K562 (cell line): ENCODE data around the gene HOXD13. TPM values are rescaled to one million over a fixed set of nuclear protein-coding genes. Genes with fewer than 3 reads are reported as not detected.

Experiments
- ATAC-seq: fragments of 200-7000 bp; cut with Tn5 transposase; 3 replicates; pipeline ENCODE4 v1.9.1; 2020; ENCODE audit warnings: moderate library complexity
- BruUV-seq: library from RNA; stranded (reverse); fragments of 400-500 nt; replicated peaks from 2 replicates; lab custom pipeline; 2021; lab: Mats Ljungman, UMichigan
- CTCF ChIA-PET: fragments of 300-600 bp; formaldehyde crosslinking; extraction: SDS; loops from one replicate; lab custom pipeline; 2021; ENCODE audit warnings: low intra/inter-chr PET ratio; lab: Yijun Ruan, JAX
- POLR2A ChIA-PET: fragments of 300-600, 350-650 bp; sonication (Branson Sonifier 250); formaldehyde crosslinking; extraction: SDS; loops from one replicate; lab custom pipeline; 2021; ENCODE audit warnings: antibody characterized with exemption, inconsistent platforms; lab: Yijun Ruan, JAX
- DNase-seq, 4 experiments: peaks; one replicate each; pipeline versions ENCODE4 v3.0.0 to v3.0.0-alpha.2; 2011 to 2018; ENCODE audit warnings: low spot score in 3 of 4, mixed read lengths in 3 of 4; ENCODE audit errors: extremely low read depth in 1 of 4
- FAIRE-seq: peaks from 2 replicates; lab custom pipeline; 2011; peaks lifted over from hg19 to GRCh38; lab: Jason Lieb, UNC
- H2AFZ ChIP-seq: 2 replicates; pipeline ENCODE4 v1.6.0; 2011; ENCODE audit warnings: low read depth, low read length, control low read depth, inconsistent platforms
- H3K27ac ChIP-seq: fragments of 200-600 bp; 3 replicates; pipeline ENCODE4 v1.8.0; 2011; ENCODE audit warnings: low read depth, mild to moderate bottlenecking, control low read depth, inconsistent platforms, low read length, moderate library complexity, mixed read lengths; ENCODE audit errors: extremely low read depth
- H3K27me3 ChIP-seq, 2 experiments: fragments of 300-600 bp in 1 of 2; 2 replicates in 1 of 2; 3 replicates in 1 of 2; pipeline versions ENCODE4 v1.6.0 to v1.8.0; 2011; ENCODE audit warnings: inconsistent platforms in 2 of 2, low read length in 2 of 2, mild to moderate bottlenecking in 1 of 2, mixed read lengths in 1 of 2, moderate library complexity in 1 of 2; ENCODE audit not compliant: control insufficient read depth in 2 of 2, insufficient read depth in 2 of 2
- H3K36me3 ChIP-seq: fragments of 300-600 bp; 3 replicates; pipeline ENCODE4 v1.8.0; 2011; ENCODE audit warnings: mild to moderate bottlenecking, low read length, inconsistent platforms; ENCODE audit not compliant: control insufficient read depth, insufficient read depth
- H3K4me1 ChIP-seq, 2 experiments: fragments of 200-600 bp in 1 of 2; replicated peaks in 1 of 2; 2 replicates in 1 of 2; 3 replicates in 1 of 2; pipeline versions ENCODE4 v1.5.1 to v1.8.0; 2011; ENCODE audit warnings: inconsistent platforms in 2 of 2, low read length in 2 of 2, mild to moderate bottlenecking in 1 of 2, mixed read lengths in 1 of 2, moderate library complexity in 1 of 2; ENCODE audit not compliant: control insufficient read depth in 2 of 2, insufficient read depth in 2 of 2
- H3K4me2 ChIP-seq: 2 replicates; pipeline ENCODE4 v1.6.1; 2011; ENCODE audit warnings: low read length, control low read depth, inconsistent platforms, mixed read lengths; ENCODE audit not compliant: insufficient read depth
- H3K4me3 ChIP-seq: fragments of 200-600 bp; sonication (generic), shearing (Covaris generic); 2 replicates; pipeline ENCODE4 v1.5.1; 2016; ENCODE audit warnings: control low read depth, inconsistent platforms
- H3K79me2 ChIP-seq: fragments of 200-600 bp; 3 replicates; pipeline ENCODE4 v1.8.0; 2011; ENCODE audit warnings: low read length, inconsistent platforms; ENCODE audit not compliant: control insufficient read depth, insufficient read depth
- H3K9ac ChIP-seq, 2 experiments: 2 replicates each; pipeline versions ENCODE4 v1.6.0 to v1.6.1; 2011; ENCODE audit warnings: low read depth in 2 of 2, low read length in 2 of 2, control low read depth in 1 of 2, inconsistent platforms in 1 of 2, mild to moderate bottlenecking in 1 of 2, mixed read lengths in 1 of 2; ENCODE audit not compliant: insufficient read depth in 1 of 2
- H3K9me1 ChIP-seq: one replicate; pipeline ENCODE4 v1.6.0; 2011; ENCODE audit warnings: inconsistent platforms, mild to moderate bottlenecking, low read length, moderate library complexity; ENCODE audit not compliant: control insufficient read depth, insufficient read depth
- H3K9me3 ChIP-seq: replicated peaks from 2 replicates; pipeline ENCODE4 v1.5.1; 2011; ENCODE audit warnings: low read depth, low read length, inconsistent platforms; ENCODE audit not compliant: control insufficient read depth, insufficient read depth
- H4K20me1 ChIP-seq: replicated peaks from 2 replicates; pipeline ENCODE4 v1.6.1; 2011; ENCODE audit warnings: low read length, inconsistent platforms, mixed read lengths; ENCODE audit not compliant: control insufficient read depth, insufficient read depth
- BCL6 ChIP-seq: fragments of 250-450 bp; sonication (Bioruptor Pico); IDR thresholded peaks from 2 replicates; pipeline ENCODE4 v1.4.0; 2020
- KLF13 ChIP-seq: fragments of 450-650 bp; IDR thresholded peaks from 2 replicates; pipeline ENCODE4 v1.6.1; 2016; ENCODE audit warnings: missing genetic modification characterization, low read depth, mild to moderate bottlenecking, missing compliant biosample characterization, moderate library complexity, borderline replicate concordance
- MCM7 ChIP-seq, 2 experiments: fragments of 450-650 bp; IDR thresholded peaks; 2 replicates each; pipeline ENCODE4 v1.6.1; 2016 to 2018
- NCOR1 ChIP-seq: fragments of 450-650 bp; IDR thresholded peaks from 2 replicates; pipeline ENCODE4 v1.6.1; 2016; ENCODE audit warnings: mild to moderate bottlenecking, moderate library complexity
- NEUROD1 ChIP-seq: fragments of 150-350 bp; IDR thresholded peaks from 2 replicates; pipeline ENCODE4 v1.6.1; 2014; ENCODE audit warnings: borderline replicate concordance, low read length, low read depth; ENCODE audit not compliant: partially characterized antibody
- NR4A1 ChIP-seq, 2 experiments: fragments of 250-450 bp in 1 of 2; fragments of 450-650 bp in 1 of 2; sonication (Bioruptor Pico) in 1 of 2; IDR thresholded peaks; 2 replicates each; pipeline versions ENCODE4 v1.4.0 to v1.6.1; 2016 to 2020; ENCODE audit warnings: mild to moderate bottlenecking in 2 of 2, missing compliant biosample characterization in 1 of 2, missing genetic modification characterization in 1 of 2, moderate library complexity in 1 of 2
- SMARCC2 ChIP-seq: fragments of 450-650 bp; IDR thresholded peaks from 2 replicates; pipeline ENCODE4 v1.6.1; 2017; ENCODE audit warnings: antibody characterized with exemption, moderate library complexity, mild to moderate bottlenecking, low read depth
- YBX1 ChIP-seq: fragments of 450-650 bp; IDR thresholded peaks from 2 replicates; pipeline ENCODE4 v1.7.1; 2016; ENCODE audit warnings: mild to moderate bottlenecking
- ZNF79 ChIP-seq: fragments of 250-450 bp; sonication (Bioruptor Pico); IDR thresholded peaks from 2 replicates; pipeline ENCODE4 v1.4.0; 2020; ENCODE audit warnings: low read depth, mild to moderate bottlenecking, moderate library complexity
- WGBS: fragments of 100-300 bp; shearing (Covaris generic); methylation state at CpG from one replicate; pipeline ENCODE4 v1.1.6; 2016; ENCODE audit warnings: low coverage, mixed read lengths; ENCODE audit not compliant: insufficient coverage; ENCODE audit errors: missing lambda C conversion rate; 5-methylcytosine and 5-hydroxymethylcytosine counted together
- in situ Hi-C: fragments of 300-500 bp; cut with MboI; formaldehyde crosslinking; loops from 4 replicates; pipeline ENCODE4 v1.15.0; 2018; ENCODE audit warnings: inconsistent platforms, mixed read lengths
- intact Hi-C: fragments of 100-400 bp; cut with micrococcal nuclease; formaldehyde crosslinking; loops from 2 replicates; pipeline ENCODE4 v1.14.2; 2022
- polyA plus RNA-seq, 8 experiments: library from polyadenylated mRNA; depleted of rRNA in 4 of 8; stranded (reverse) in 5 of 8; unstranded in 3 of 8; fragments of >200 nt; fragmentation: Nextera tagmentation in 2 of 8; fragmentation: Illumina TruSeq in 1 of 8; extraction: Ambion mirVana in 2 of 8; extraction: Trizol in 1 of 8; gene quantifications; 2 replicates each; pipeline versions ENCODE4 v1.2.1 to v1.2.3, GENCODE V29; 2011 to 2014; ENCODE audit warnings: inconsistent platforms in 1 of 8, missing spikeins in 1 of 8
- total RNA-seq, 7 experiments: library from RNA; depleted of rRNA in 6 of 7; stranded (reverse); fragments of >200 nt in 6 of 7; fragmentation: Illumina TruSeq in 2 of 7; extraction: Trizol in 2 of 7; gene quantifications; 2 replicates each; pipeline versions ENCODE4 v1.2.1 to v1.2.3, GENCODE V29; 2011 to 2021; ENCODE audit warnings: low replicate concordance in 1 of 7
- TF ChIP-seq, protein P1 (sequence below): IDR thresholded peaks from 2 replicates; pipeline ENCODE4 v1.6.1; 2011; ENCODE audit warnings: borderline replicate concordance, low read depth, mild to moderate bottlenecking, moderate library complexity, low read length; ENCODE audit not compliant: insufficient read depth, poor library complexity, severe bottlenecking

Gene HOXD13
- total and polyA plus RNA-seq, 9 of the 15 experiments (the other 6 are each of a cell fraction or from before 2014, with no cell fraction given) = 0.03 to 0.04 TPM; not detected in 7

DNA sequence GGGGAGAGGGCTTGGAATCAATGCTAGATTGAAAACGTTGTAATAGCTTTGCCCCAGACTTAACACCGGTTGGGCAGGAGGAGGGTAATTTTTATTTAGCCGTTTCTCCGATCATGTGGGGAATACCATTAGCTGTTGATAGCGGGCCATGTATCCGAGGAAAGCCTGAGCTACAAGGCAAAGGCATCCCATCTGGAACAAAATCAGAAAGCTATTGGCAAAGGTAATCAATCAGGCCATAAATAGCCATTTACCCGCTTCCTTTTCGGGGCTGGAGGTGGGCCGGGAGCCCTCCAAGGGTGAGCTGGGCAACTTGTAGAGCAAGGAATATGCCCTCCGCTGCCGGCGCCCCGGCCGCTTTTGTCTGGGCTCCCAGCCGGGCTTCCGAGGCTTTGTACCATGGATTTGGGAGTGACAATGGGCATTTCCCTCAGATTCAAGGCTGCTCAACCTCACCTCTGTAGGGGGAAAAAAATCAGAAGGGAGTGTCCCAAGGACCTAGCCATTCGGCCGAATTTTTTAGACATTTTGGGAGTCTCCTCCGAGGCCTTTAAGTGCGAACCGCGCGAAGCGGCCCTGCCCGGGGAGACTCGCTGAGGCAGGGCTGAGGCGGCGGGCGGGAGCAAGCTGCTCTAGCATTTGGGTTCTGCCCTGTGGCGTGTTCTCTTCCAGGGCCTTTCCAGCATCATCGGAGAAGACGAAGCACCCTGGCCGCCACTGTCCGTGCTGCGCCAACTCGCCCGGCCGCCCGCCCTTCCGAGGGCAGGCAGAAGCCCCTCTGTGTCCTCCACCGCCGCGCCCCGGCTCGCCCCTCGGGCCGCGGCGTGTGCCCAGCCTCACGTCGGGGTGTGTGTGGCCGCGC, 28.9 kb downstream of the HOXD13 start:
- in situ Hi-C loops (no loop called here), intact Hi-C loops (no loop called here)
- BruUV-seq = no TSS peak
- Histone ChIP-seq H3K4me2 (no peak overlapping the region), H3K4me1 (peaks cover 0 to 25% of the 10 kb centered on the region in 2 experiments; a peak in 2 of 5 replicates), H3K9me1 (no peaks in the 10 kb centered on the region), H3K9ac (no peak overlapping the region), H3K36me3 (no peaks in the 10 kb centered on the region), H3K79me2 (no peaks in the 10 kb centered on the region), H4K20me1 (peaks cover 3% of the 10 kb centered on the region; the same call in 1 of the 2 replicates), H2AFZ (no peak overlapping the region), H3K27ac (no peak overlapping the region), H3K4me3 (no peak overlapping the region), H3K27me3 (peaks cover 79 to 82% of the 10 kb centered on the region in 2 experiments), H3K9me3 (no peaks in the 10 kb centered on the region)
- FAIRE-seq (no peak), DNase-seq (no peak), ATAC-seq (no peak)
- ChIA-PET POLR2A (no interaction called here), CTCF (no interaction called here)
- WGBS = 24% methylated on average over 43 of the region's 53 CpGs
- TF ChIP-seq NCOR1 (no peak), MCM7 (IDR thresholded peaks at IDR 0.05) (no peak), ZNF79 (CRISPR knock-in tag) (no peak), BCL6 (CRISPR knock-in tag) (no peak), NEUROD1 (no peak), YBX1 (no peak), NR4A1 (CRISPR knock-in tag; IDR thresholded peaks at IDR 0.05) (no peak), NR4A1 (tag; IDR thresholded peaks at IDR 0.05) (no peak), KLF13 (tag) (no peak), SMARCC2 (no peak)
- TF ChIP-seq, protein P1, sequence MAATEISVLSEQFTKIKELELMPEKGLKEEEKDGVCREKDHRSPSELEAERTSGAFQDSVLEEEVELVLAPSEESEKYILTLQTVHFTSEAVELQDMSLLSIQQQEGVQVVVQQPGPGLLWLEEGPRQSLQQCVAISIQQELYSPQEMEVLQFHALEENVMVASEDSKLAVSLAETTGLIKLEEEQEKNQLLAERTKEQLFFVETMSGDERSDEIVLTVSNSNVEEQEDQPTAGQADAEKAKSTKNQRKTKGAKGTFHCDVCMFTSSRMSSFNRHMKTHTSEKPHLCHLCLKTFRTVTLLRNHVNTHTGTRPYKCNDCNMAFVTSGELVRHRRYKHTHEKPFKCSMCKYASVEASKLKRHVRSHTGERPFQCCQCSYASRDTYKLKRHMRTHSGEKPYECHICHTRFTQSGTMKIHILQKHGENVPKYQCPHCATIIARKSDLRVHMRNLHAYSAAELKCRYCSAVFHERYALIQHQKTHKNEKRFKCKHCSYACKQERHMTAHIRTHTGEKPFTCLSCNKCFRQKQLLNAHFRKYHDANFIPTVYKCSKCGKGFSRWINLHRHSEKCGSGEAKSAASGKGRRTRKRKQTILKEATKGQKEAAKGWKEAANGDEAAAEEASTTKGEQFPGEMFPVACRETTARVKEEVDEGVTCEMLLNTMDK = no peak
